ENCODE results near the gene WWP2.
"Not testable (repeated sequence)": the region's sequence is repeated elsewhere in the genome, so short reads cannot be mapped to it uniquely, and the experiment has no call there.

The WWP2 gene

DNA sequence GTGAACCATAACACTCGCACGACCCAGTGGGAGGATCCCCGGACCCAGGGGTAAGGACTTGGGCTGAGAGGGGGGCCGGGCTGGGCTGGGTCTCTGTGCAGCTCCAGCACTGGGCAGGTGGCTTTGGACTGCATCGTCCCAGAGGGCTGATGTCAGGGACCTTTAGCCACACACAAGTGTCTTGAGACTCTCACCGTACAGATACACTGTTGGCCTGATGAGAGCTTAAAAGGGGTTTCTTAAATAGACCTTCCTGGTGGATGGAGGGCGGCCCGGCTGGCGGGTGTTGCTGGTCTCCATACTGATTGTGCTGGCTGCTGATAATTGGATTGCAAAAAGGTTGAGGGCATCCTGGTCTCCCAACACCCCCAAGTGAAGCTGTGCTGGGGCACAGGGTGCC, 167.3 kb downstream of the WWP2 start:
- no peak for DNase-seq

DNA sequence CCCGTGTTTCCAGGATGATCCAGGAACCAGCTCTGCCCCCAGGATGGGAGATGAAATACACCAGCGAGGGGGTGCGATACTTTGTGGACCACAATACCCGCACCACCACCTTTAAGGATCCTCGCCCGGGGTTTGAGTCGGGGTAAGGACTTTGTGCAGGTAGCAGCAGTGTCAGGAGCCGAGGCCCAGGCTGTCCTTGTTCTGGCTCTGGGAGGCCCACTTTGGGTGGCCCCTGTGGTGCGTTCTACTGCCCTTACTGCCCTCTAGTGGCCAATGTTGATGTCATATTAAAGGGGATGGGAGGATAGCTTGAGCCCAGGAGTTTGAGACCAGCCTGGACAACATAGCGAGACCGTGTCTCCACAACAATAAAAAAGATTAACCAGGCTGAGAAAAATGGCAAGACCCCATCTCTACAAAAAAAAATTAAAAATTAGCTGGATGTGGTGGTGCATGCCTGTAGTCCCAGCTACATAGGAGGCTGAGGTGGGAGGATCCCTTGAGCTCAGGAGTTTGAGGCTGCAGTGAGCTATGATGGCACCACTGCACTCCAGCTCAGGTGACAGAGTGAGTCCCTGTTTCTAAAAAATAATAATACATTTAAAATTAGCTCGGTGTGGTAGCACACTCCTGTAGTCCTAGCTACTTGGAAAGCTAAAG, 168.1 kb downstream of the WWP2 start:
- peak in 2 of 5 experiments; percentile 12 to 46 for DNase-seq

DNA sequence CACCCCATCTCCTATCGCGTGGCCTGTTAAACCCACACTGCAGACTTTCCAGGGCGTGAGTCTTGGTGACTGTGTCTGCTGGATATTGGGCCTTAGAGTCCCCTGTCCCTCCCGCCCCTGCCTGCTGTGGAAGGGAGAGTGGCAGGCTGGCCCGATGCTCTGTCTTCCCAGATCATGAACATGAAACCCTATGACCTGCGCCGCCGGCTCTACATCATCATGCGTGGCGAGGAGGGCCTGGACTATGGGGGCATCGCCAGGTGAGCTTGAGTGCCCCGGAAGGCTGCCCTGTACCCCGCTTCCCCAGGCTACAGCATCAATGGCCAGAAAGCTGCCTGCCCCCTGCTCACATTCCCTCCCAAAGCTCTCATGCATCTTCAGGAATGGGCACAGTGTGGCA, 169.5 kb downstream of the WWP2 start:
- no peak for DNase-seq

DNA sequence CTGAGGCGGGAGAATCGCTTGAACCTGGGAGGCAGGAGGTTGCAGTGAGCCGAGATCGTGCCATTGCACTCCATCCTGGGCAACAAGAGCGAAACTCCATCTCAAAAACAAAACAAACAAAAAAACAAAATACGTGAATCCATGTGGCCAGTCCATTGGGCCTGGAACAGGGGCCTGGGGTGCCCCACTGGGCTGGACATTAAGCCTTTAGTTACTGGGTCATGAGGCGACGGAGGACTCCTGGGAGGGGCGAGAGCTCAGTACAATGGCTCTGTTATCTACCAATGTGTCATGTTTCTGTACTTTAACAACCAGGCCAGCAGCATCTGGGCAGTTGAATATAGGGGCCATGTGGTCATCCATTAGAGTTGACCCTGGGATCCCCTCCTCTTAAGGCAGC, 170.1 kb downstream of the WWP2 start:
- no peak for DNase-seq

DNA sequence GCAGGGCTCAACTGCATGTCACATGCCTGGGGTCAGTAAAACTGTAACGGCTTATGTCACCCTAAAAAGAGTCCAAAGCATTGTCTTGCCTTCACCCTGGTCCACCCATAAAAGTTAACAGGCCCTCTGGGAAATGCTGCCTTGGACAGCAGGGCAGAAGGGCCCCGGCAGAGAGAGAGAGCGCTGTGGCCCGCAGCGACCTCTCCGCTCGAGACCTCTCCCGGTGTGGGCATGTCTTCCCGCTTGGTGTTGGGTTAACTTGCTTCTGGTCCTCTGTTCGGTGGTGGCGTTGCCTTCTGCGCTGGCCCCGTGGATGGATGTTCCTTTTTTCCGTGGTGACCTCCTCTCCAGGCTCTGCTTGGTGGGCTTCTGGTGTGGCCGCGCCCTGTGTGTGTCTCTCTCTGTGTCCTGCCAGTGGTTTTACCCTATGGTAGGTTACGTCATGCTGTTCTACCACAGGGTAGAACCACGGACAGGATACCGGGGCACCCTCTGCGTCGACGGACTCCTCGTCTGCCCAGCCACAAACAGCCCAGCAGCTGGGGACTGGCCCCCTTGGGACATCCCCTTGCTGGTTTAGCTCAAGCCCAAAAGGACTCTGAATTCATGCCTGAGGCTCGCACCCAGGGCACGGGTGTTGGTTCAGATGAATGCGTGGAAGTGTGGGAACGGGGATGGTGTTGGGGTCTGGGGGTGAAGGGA, 170.7 kb downstream of the WWP2 start:
- no peak for DNase-seq

DNA sequence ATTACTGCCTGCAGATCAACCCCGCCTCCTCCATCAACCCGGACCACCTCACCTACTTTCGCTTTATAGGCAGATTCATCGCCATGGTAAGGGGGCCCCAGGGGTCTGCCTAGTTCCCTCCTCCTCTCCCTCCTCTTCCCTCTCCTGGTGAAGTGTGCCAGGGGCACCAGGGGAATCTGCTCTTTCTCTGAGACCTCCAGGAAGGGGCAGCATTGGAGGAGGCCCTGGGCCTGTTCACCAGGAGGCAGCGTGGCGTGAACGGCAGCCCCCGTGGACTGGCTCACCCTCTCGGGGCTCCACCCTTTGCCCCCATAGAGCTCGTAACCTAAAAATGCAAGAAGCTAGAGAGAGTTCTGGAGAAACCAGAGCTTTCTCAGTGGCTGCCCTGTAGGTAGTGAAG, 171.9 kb downstream of the WWP2 start:
- no peak for DNase-seq

DNA sequence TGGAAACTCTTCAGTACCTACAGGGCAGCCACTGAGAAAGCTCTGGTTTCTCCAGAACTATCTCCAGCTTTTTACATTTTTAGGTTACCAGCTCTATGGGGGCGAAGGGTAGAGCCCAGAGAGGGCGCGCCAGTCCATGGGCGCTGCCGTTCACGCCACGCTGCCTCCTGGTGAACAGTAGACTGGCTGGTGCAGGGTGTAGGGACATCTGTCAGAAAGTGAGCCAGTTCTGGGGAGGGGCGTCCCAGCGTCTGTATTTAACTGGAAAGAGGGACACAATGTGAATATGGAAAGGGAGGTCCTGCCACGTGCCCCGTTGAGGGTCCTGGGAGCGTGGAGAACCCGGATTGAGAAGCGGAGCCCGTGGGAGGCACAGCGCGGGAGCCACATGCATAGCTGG, 172.6 kb downstream of the WWP2 start:
- no peak for DNase-seq

DNA sequence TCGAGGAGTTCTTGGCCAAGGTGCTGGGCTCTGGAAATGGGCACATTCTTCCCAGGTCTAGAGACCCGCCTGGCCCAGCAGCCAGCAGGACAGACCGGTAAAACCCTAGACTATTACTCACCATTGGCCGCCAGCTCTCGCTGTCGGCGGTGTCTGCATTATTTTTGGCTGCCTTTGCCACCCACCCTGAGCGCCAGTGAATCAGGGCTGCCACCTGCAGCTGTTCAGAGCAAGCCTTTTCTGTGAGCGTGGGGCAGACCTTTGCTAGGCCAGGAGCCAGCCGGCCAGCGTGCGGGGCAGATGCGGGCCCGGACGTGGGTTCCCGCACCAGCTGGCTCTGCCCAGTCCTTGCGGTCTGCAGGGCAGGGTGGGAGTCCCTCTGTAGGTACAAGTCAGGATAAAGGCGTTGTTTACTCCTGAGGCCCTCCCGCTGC, 173.2 kb downstream of the WWP2 start:
- no peak for DNase-seq

DNA sequence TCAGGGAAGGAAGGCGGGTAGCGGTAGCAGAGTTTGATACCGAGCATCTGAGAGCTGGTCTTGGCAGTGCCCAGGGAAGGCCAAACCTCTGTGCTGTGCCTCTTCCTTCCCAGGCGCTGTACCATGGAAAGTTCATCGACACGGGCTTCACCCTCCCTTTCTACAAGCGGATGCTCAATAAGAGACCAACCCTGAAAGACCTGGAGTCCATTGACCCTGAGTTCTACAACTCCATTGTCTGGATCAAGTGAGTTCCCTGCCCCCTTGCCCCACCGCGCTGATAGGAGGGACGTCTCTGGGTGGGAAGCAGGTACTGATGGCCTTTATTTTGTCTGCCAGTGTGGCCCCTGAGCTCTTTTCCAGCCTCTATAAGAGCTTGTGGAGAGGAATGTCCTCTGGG, 173.6 kb downstream of the WWP2 start:
- no peak for DNase-seq

DNA sequence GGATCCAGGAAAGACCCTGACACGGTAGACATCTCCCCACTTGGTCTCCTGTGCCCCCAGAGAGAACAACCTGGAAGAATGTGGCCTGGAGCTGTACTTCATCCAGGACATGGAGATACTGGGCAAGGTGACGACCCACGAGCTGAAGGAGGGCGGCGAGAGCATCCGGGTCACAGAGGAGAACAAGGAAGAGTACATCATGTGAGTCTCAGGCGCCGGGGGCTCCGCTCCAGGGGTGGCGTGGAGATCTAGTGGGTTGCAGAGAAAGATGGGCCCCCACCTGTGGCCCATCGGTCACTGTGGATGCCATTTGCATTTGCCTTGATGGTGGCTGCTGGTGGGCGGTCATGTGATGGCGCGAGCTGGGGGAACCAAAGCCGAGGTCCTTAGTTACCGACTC, 174.1 kb downstream of the WWP2 start:
- DNase-seq, result no peak

DNA sequence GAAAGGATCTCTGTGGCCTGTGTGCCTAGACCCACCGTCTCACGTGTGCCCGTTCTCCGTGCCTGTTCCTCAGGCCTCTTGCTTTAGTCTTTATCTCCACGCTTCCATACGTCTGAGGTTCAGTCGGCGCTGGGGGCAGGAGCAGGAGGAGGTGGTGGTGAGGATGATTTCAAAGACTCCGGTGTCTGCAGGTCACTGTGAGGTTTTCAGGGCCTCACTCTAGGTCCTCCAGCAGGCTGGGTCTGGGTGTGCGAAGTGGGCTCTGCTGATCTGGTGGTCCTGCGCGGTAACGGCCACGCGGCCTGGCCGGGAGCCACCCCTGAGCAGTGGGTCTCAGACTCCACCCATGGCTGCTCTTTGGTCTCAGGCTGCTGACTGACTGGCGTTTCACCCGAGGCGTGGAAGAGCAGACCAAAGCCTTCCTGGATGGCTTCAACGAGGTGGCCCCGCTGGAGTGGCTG, 174.6 kb downstream of the WWP2 start:
- DNase-seq, result no peak

DNA sequence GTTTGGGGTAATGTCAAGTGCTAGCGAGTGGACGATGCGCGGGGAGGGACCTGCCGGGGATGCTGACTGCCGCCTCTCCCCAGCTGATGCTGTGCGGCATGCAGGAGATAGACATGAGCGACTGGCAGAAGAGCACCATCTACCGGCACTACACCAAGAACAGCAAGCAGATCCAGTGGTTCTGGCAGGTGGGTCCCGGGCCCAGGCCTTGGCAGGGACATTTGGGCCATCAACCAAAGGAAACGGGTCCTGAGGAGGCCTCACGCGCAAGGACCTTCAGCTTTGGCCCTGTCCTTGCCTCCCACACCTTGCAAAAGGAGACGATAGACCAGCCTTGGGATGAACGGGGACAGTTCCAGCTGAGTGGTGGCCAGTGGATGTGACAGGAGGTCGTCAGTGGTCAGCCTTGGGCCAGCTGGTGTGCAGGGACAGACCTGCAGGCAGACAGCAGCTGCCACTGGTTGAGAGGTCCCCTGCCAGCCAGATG, 175.4 kb downstream of the WWP2 start:
- no peak for DNase-seq

DNA sequence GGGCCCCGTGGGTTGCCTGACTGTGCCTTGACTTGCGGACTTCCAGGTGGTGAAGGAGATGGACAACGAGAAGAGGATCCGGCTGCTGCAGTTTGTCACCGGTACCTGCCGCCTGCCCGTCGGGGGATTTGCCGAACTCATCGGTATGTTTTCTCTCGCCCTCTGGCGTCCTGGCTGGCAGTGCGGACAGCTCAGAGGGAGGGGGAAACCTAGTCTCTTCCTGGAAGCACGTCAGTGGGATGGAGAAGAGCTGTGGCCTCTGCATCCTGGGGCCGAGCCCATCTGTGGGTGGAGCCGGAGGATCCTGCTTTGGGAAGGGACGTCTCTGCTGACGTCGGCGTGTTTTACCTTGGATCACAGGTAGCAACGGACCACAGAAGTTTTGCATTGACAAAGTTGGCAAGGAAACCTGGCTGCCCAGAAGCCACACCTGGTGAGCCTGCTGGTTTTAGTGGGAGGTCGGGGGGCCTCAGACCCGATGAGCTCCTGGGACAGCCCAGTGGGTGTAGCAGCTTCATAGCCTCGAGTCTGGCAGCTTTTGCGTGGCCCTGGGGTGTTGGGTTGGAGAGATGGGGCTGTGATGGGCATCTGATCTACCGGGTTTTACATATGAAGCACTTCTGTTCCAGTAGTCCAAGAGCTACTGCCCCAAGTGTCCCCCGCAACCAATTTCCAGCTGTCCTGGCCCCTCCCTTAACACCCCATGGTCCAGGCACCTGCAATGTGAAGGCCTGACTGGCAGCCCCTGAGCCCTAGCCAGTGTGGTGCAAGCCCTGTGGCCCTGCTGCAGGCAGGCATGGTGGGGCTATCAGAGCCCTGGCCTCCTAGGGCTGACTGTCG, 177.1 kb downstream of the WWP2 start:
- no peak for DNase-seq

DNA sequence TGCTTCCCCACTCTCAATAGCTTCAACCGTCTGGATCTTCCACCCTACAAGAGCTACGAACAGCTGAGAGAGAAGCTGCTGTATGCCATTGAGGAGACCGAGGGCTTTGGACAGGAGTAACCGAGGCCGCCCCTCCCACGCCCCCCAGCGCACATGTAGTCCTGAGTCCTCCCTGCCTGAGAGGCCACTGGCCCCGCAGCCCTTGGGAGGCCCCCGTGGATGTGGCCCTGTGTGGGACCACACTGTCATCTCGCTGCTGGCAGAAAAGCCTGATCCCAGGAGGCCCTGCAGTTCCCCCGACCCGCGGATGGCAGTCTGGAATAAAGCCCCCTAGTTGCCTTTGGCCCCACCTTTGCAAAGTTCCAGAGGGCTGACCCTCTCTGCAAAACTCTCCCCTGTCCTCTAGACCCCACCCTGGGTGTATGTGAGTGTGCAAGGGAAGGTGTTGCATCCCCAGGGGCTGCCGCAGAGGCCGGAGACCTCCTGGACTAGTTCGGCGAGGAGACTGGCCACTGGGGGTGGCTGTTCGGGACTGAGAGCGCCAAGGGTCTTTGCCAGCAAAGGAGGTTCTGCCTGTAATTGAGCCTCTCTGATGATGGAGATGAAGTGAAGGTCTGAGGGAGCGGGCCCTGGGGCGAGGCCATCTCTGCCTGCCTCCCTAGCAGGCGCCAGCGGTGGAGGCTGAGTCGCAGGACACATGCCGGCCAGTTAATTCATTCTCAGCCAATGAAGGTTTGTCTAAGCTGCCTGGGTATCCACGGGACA, 177.9 kb downstream of the WWP2 start:
- DNase-seq, result no peak

DNA sequence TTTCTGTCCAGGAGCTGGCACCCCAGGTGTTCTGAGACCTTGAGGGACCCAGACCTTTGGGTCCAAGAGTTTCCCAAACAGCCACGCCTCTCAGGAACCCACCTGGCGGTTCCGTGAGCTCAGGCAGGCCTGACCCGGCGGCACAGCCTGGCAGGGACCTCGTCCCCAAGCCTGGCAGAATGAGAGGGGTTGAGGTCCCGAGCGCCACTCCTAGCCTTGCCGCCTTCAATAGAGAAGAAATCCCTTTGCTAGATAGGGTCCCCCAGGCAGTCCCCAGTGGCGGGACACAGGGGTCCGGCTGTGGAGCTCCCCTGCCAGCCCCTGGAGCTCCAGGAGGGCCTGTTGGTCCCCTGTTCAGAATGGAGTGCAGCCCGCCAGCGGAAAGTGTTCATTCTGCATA, 178.5 kb downstream of the WWP2 start:
- DNase-seq, result no peak

DNA sequence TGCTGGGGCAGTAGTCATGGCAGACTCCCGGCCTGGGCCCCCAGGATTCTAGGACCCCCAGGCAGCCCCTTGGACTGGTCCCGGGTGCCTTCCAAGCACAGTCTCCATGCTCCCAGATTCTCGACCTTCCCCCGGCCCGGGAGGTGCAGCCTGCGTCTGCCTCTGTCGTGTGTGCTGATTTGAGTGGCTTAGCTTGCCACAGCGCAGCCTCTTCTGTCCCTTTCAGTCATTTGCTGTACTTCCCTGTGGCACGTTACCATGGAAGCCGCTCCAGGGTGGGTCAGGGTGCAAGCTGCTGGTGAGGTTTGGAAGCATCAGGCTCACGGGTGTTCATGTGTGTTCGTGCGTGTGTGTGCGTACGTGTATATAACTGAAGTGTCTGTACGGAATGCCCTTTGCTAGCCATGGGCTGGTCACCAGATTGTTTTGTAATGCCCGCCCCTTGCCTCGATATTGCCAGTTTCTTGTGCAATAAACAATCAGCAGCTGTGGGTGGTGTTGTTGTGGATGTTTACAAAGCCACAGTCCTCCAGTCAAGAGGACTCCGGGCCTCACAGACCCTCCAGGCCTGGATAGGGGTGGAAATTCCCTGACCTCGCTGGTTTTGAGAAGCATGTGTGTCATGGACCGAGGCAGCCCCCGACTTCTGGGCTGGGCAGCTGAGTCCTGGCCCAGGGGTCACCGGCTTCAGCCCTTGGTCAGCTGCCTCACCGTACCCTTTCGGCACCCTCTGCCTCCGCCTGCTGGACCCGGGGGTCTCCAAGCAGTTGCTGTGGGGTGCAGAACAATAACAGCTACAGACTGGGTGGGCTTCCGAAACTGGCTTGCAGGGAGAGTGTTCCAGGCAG, 179.3 kb downstream of the WWP2 start:
- no peak for DNase-seq

DNA sequence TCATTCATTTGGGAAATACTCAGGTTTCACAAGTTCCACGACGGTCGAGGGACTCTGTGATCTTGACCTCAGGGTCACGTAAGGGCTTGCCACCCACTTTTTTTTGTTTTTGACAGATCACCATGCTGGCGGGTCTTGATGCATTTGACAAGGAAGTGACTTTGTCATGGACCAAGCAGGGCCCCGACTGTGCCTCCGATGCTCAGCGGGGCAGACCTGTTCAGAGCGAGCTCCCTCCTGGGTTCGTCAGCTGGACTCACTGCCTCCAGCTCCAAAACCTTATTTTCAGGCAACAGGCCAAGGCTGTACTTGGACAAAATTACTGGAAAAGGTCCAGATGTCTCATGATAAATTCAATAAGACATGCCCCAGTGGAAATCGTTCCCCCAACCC, 180.0 kb downstream of the WWP2 start:
- DNase-seq, result no peak

DNA sequence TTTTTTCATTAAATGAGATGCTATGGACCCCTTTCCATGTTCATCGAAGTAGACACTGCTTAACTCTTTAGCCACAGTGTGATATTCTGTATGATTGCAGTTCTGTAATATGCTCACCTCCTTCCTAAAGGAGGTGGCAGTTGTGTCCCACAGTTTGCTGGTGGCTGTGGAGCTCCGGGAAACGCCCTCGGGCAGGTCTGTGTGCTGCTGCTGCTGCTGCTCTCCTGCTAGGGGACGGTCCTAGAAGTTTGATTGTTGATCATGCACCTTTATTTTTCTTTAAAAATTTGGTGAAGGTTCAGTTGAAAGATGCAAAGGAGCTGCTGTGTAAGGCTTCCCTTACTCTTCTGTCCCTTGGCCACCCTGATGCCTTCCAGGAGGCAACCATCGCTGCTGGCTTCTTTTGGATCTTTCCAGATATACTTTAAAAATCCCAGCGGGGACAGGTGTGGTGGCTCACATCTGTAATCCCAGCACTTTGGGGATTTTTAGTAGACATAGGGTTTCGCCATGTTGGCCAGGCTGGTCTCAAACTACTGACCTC, 180.6 kb downstream of the WWP2 start:
- no peak for DNase-seq

DNA sequence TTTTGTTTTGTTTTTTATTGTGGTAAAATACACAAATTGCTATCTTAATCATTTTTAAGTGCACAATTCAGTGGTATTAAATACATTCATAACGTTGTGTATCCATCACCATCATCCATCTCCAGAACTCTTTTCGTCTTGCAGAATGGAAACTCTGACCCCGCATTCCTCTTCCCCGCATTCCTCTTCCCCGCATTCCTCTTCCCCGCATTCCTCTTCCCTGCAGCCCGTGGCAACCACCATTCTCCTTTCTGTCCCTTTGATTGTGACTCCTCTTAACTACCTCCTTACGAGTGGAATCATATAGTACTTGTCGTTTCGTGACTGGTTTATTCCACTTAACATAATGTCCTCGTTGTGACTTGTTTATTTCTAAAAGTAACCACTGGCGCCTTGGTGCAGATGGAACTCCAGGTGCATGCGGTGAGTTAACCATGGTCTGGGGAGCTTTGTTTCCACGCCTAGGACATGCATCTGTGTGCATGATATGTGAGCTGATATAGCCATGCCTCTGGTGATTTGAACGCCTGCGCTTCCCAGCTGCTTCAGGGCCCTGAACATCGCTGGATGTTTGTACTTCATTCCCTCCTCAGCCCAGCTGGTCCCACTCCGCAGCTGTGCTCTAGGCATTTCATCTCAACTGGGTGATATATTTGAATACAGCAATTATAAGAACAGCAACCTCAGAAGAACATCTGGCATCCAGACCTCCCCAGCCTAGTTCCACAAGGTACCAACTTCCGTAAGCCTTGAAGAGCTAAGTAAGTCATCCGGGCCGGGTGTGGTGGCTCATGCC, 181.3 kb downstream of the WWP2 start:
- not testable (repeated sequence) for DNase-seq

DNA sequence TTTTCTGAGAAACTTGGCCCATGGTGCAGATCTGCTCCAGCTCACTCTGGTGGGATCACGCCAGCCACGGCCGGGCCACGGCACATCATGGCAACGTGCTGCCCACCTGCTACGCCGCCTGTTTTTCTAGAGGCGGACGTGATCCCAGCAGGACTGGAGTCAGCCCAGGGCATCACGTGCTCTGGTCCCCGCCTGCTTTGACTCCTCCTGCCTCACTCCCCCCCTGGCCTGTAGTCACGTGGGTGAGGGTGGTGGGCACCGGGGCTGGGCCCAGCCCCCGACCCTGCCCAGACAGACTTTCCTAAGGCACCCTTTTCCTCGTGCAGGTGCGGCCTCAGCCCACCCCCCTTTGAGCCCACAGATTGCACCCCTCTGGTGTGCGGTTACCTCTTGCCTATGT, 188.3 kb downstream of the WWP2 start:
- DNase-seq, result not testable (repeated sequence)
